ENCODE measurements around the gene MRTFB. TPM values are rescaled to one million over a fixed set of nuclear protein-coding genes. Genes with fewer than 3 reads are reported as not detected.

Gene MRTFB
- total and polyA plus RNA-seq, 2 of the 13 experiments (the other 11 are each of a cell fraction or from before 2014, with no cell fraction given) = 11.4 to 14.0 TPM

- TF ChIP-seq AKNA (CRISPR knock-in tag; IDR thresholded peaks at IDR 0.05; ENCODE audit: borderline replicate concordance) (peak; percentile 75; the same call in 1 of the 2 replicates), TP53 (CRISPR knock-in tag; conservative IDR thresholded peaks at IDR 0.05) (0 out of 2 replicates have a peak, but pooled peaks have one; percentile 55)
These were observed 16.6 kb downstream of the MRTFB start (continued) for GRCh38 chr16:14087590-14088154.

- ChIA-PET POLR2A (interaction anchor here (1.0 to 1.5 kb wide), 3 partner anchors 9 to 18 kb away, joined by 3 to 5 read pairs (median 4); no protein-coding TSS in a partner anchor), CTCF (ENCODE audit: low intra/inter-chr PET ratio, low total read pairs) (no interaction called here)
- Histone ChIP-seq H3K4me2 (ENCODE audit: low read depth, low read length) (peak overlapping the region; percentile 75), H3K27me3 (ENCODE audit: control insufficient read depth in 1 of 2, insufficient read depth in 2 of 2, low read length in 2 of 2) (no peaks in the 10 kb centered on the region), H3K36me3 (replicated peaks in 1 of 2; ENCODE audit: control insufficient read depth in 1 of 2, insufficient read depth in 2 of 2, low read length in 2 of 2) (peaks cover 4 to 9% of the 10 kb centered on the region in 2 experiments; a peak in 2 of 5 replicates), H3K9ac (ENCODE audit: insufficient read depth, low read depth, low read length) (peak overlapping the region; percentile 55; the same call in 1 of the 2 replicates), H4K20me1 (ENCODE audit: insufficient read depth, low read length) (no peaks in the 10 kb centered on the region), H3K27ac (ENCODE audit: extremely low read length, insufficient read depth, low read length) (peak overlapping the region; percentile 67), H3K79me2 (ENCODE audit: insufficient read depth, low read length) (peaks cover 56% of the 10 kb centered on the region), H3K4me3 (replicated peaks in 1 of 3; ENCODE audit: insufficient read depth in 1 of 3, low read depth in 2 of 3, low read length in 3 of 3) (peak overlapping the region; percentile 20 to 49 (median 36); a peak in 5 of 6 replicates), H3K4me1 (ENCODE audit: insufficient read depth, low read length) (peaks cover 32% of the 10 kb centered on the region), H3K9me3 (ENCODE audit: low read length) (no peaks in the 10 kb centered on the region), H2AFZ (ENCODE audit: low read length) (peak overlapping the region; percentile 73)
- 4% methylated on average over 6 of the region's 6 CpGs for WGBS (ENCODE audit: low lambda C conversion rate)
- peak; percentile 96 for DNase-seq (ENCODE audit: low spot score)
- BruUV-seq (replicated peaks) = TSS peak; percentile 6
- peak; percentile 96 for ATAC-seq
- intact Hi-C loops (cut with micrococcal nuclease; ENCODE audit: unreplicated experiment) (no loop called here), in situ Hi-C loops (cut with HindIII; ENCODE audit: extremely low pct_ligation_motif_present, low pct_unique_long_range_greater_than_20kb) (no loop called here)
- FAIRE-seq = peak; percentile 94
- TF ChIP-seq HOMEZ (CRISPR knock-in tag; IDR thresholded peaks at IDR 0.05; ENCODE audit: low read depth) (peak; percentile 83; the same call in 1 of the 2 replicates), ZBTB38 (CRISPR knock-in tag; IDR thresholded peaks at IDR 0.05) (no peak), FOXP1 (IDR thresholded peaks at IDR 0.05) (peak; percentile 97), FOXP1 (CRISPR knock-in tag; IDR thresholded peaks at IDR 0.05) (peak; percentile 99), HNF4A (CRISPR knock-in tag; IDR thresholded peaks at IDR 0.05) (peak; percentile 95), MXI1 (IDR thresholded peaks at IDR 0.05; ENCODE audit: borderline replicate concordance, low read depth, low read length) (peak; percentile 36; the same call in 1 of the 3 replicates), RERE (CRISPR knock-in tag; IDR thresholded peaks at IDR 0.05; ENCODE audit: low read depth) (peak; percentile 83), SALL1 (CRISPR knock-in tag; IDR thresholded peaks at IDR 0.05) (peak; percentile 72; the same call in 1 of the 2 replicates)
These were observed 17.1 kb downstream of the MRTFB start for GRCh38 chr16:14088155-14088753.

All from HepG2 (cell line).